ENCODE measurements around the gene ACO1. TPM values are rescaled to one million over a fixed set of nuclear protein-coding genes. Genes with fewer than 3 reads are reported as not detected.

Gene ACO1
- polyA plus RNA-seq, 3 donors = 2.9 to 12.5 (median 10.5) TPM

DNA sequence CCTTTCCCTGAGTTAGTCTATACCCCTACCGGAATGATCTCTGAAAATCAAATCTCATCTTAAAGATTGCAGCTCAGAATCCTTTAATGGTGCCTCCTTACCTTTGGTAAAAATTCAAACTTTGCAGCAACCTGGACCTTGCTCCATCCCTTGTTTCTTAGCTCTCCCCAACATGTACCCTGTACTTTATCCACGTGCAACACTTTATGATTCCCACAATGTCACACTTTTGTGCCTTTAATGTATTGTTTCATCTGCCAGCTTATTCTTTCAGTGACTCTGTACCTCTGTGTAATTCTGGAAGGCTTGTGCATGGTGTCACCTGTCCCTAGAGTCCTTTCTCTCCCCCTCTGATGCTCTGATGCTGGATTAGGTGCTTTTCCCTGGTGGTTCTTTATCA lies 9.5 kb downstream of the ACO1 start:
- Histone ChIP-seq H3K4me3 (replicated peaks in 1 of 3; ENCODE audit: low read depth in 2 of 3, low read length in 3 of 3) (no peak overlapping the region), H3K4me1 (ENCODE audit: control insufficient read depth in 1 of 2, insufficient read depth in 2 of 2, low read length in 2 of 2) (no peaks in the 10 kb centered on the region), H3K4me2 (replicated peaks; ENCODE audit: extremely low read depth, low read length, poor library complexity, severe bottlenecking) (no peak overlapping the region), H3K9me3 (replicated peaks in 1 of 2; ENCODE audit: control insufficient read depth in 1 of 2, insufficient read depth in 1 of 2, low read length in 2 of 2) (no peaks in the 10 kb centered on the region), H2AFZ (ENCODE audit: insufficient read depth, low read depth, low read length, poor library complexity, severe bottlenecking) (no peak overlapping the region), H3K79me2 (ENCODE audit: insufficient read depth, low read length) (no peaks in the 10 kb centered on the region), H3K27ac (ENCODE audit: low read depth in 1 of 2, low read length in 2 of 2) (no peak overlapping the region), H3K27me3 (ENCODE audit: control insufficient read depth in 2 of 2, insufficient read depth in 2 of 2, low read length in 2 of 2) (no peaks in the 10 kb centered on the region), H3K36me3 (replicated peaks in 1 of 2; ENCODE audit: control insufficient read depth in 1 of 2, insufficient read depth in 2 of 2, low read length in 2 of 2) (no peaks in the 10 kb centered on the region), H3K9ac (ENCODE audit: insufficient read depth, low read length, poor library complexity, severe bottlenecking) (no peak overlapping the region), H4K20me1 (ENCODE audit: insufficient read depth, low read length) (no peaks in the 10 kb centered on the region)
- Mint-ChIP-seq H3K36me3 (peaks cover 0 to 2% of the 10 kb centered on the region in 2 donors), H3K4me1 (no peaks in the 10 kb centered on the region), H3K9me3 (peaks cover 0 to 7% (median 0%) of the 10 kb centered on the region in 7 donors), H3K27ac (no peak overlapping the region), H3K27me3 (ENCODE audit: low read depth in 3 of 3) (peaks cover 0 to 3% (median 0%) of the 10 kb centered on the region in 3 donors), H3K4me3 (no peak overlapping the region)
- 100% methylated on average over 1 of the region's 2 CpGs for WGBS (ENCODE audit: insufficient coverage)
- intact Hi-C loops (cut with micrococcal nuclease) = no loop called here
- no peak for DNase-seq
- TF ChIP-seq, protein P1, sequence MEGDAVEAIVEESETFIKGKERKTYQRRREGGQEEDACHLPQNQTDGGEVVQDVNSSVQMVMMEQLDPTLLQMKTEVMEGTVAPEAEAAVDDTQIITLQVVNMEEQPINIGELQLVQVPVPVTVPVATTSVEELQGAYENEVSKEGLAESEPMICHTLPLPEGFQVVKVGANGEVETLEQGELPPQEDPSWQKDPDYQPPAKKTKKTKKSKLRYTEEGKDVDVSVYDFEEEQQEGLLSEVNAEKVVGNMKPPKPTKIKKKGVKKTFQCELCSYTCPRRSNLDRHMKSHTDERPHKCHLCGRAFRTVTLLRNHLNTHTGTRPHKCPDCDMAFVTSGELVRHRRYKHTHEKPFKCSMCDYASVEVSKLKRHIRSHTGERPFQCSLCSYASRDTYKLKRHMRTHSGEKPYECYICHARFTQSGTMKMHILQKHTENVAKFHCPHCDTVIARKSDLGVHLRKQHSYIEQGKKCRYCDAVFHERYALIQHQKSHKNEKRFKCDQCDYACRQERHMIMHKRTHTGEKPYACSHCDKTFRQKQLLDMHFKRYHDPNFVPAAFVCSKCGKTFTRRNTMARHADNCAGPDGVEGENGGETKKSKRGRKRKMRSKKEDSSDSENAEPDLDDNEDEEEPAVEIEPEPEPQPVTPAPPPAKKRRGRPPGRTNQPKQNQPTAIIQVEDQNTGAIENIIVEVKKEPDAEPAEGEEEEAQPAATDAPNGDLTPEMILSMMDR (IDR thresholded peaks at IDR 0.05) = no peak

DNA sequence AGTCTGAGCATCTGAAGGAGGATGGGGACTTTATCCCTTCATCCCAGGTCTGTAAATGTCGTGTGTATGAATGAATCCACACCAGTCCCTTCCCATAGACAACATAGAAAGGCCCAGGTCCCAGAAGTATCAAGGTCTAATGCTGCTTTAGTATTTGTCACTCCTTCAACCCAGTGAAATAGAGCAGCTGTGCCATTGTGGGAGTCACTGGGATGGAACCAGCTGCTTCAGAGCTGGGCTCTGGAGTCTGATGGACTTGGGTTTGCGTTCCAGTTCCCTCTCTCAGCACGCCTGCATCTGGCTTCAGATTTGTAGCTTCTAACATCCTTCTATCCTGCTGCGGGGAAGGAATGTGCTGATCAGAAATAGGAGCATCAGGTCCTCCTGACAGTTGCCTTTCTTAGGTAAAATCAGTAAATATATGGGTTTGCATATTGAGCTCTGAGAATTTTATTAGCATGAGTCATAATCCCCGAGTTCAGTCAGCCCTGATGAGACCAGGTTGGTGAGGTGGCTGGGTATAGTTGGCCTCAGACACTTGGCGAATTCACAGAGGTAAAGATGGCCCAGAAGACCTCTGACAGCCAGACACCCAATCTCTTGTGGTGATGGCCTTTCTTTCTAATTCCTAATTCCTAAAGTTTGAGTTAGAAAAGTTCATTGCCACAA lies 10.1 kb downstream of the ACO1 start:
- Mint-ChIP-seq H3K4me3 (no peak overlapping the region), H3K27me3 (ENCODE audit: low read depth in 3 of 3) (peaks cover 0 to 3% (median 0%) of the 10 kb centered on the region in 3 donors), H3K36me3 (peaks cover 0 to 2% of the 10 kb centered on the region in 2 donors), H3K9me3 (peaks cover 0 to 7% (median 0%) of the 10 kb centered on the region in 7 donors), H3K4me1 (no peaks in the 10 kb centered on the region), H3K27ac (no peak overlapping the region)
- Histone ChIP-seq H4K20me1 (ENCODE audit: insufficient read depth, low read length) (no peaks in the 10 kb centered on the region), H2AFZ (ENCODE audit: insufficient read depth, low read depth, low read length, poor library complexity, severe bottlenecking) (no peak overlapping the region), H3K36me3 (replicated peaks in 1 of 2; ENCODE audit: control insufficient read depth in 1 of 2, insufficient read depth in 2 of 2, low read length in 2 of 2) (no peaks in the 10 kb centered on the region), H3K79me2 (ENCODE audit: insufficient read depth, low read length) (no peaks in the 10 kb centered on the region), H3K4me1 (ENCODE audit: control insufficient read depth in 1 of 2, insufficient read depth in 2 of 2, low read length in 2 of 2) (no peaks in the 10 kb centered on the region), H3K27ac (ENCODE audit: low read depth in 1 of 2, low read length in 2 of 2) (no peak overlapping the region), H3K4me3 (replicated peaks in 1 of 3; ENCODE audit: low read depth in 2 of 3, low read length in 3 of 3) (no peak overlapping the region), H3K27me3 (ENCODE audit: control insufficient read depth in 2 of 2, insufficient read depth in 2 of 2, low read length in 2 of 2) (no peaks in the 10 kb centered on the region), H3K9me3 (replicated peaks in 1 of 2; ENCODE audit: control insufficient read depth in 1 of 2, insufficient read depth in 1 of 2, low read length in 2 of 2) (no peaks in the 10 kb centered on the region), H3K4me2 (replicated peaks; ENCODE audit: extremely low read depth, low read length, poor library complexity, severe bottlenecking) (no peak overlapping the region), H3K9ac (ENCODE audit: insufficient read depth, low read length, poor library complexity, severe bottlenecking) (no peak overlapping the region)
- no peak for DNase-seq
- WGBS (ENCODE audit: insufficient coverage) = 100% methylated on average over 2 of the region's 6 CpGs
- intact Hi-C loops (cut with micrococcal nuclease) = no loop called here
- TF ChIP-seq, protein P1 (IDR thresholded peaks at IDR 0.05) = no peak

All from CD14-positive monocyte (primary cell).